ENCODE results near the gene UBE2M.

DNA sequence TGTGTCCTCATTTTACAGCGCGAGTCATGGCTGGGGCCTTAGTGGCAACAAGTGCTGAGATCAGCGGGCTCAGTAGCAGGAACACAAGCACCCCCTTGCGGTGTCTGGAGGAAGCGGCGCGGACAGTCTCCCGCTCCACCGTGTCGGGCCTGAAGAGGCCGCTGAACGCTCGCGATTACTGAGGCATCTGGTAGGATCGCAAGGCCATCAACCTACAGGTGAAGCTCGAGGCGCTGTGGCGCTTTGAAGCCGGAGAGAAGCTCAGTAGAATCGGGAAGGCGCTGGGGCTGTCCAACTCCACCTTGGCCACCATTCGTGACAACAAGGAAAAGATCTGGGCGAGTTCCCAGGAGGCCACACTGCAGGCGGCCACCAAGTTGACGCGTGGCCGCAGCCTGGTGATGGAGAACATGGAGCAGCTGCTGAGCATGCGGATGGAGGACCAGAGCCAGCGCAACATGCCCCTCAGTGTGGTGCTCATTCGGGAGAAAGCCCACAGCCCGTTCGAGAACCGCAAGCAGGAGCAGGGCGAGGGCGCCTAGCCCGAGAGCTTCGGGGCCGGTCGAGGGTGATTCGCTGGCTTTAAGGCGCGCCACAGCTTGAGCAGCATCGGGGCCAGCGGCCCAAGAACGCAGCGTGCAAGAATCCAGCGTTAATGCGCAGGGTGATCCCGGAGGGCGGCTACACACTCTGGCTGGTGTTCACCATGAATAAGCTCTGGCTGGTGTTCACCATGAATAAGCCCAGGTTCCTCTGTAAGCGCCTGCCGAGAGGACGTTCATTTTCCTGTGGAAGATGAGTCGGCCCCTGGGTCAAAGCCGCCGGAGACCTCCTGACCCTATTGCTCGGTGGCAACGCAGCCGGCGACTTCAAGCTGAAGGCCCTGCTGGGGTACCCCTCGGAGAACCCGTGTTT, 23.1 kb upstream of the UBE2M start:
- TF ChIP-seq, protein P1, sequence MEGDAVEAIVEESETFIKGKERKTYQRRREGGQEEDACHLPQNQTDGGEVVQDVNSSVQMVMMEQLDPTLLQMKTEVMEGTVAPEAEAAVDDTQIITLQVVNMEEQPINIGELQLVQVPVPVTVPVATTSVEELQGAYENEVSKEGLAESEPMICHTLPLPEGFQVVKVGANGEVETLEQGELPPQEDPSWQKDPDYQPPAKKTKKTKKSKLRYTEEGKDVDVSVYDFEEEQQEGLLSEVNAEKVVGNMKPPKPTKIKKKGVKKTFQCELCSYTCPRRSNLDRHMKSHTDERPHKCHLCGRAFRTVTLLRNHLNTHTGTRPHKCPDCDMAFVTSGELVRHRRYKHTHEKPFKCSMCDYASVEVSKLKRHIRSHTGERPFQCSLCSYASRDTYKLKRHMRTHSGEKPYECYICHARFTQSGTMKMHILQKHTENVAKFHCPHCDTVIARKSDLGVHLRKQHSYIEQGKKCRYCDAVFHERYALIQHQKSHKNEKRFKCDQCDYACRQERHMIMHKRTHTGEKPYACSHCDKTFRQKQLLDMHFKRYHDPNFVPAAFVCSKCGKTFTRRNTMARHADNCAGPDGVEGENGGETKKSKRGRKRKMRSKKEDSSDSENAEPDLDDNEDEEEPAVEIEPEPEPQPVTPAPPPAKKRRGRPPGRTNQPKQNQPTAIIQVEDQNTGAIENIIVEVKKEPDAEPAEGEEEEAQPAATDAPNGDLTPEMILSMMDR (IDR thresholded peaks at IDR 0.05; ENCODE audit: low read length): peak; percentile 99
- TF ChIP-seq EZH2 (IDR thresholded peaks at IDR 0.05; ENCODE audit: borderline replicate concordance, low read length): no peak

Data from OCI-LY1 (cell line).